Measurements from ENCODE around the gene KLHL12.

The KLHL12 gene

GRCh38 chr1:202854787-202855186 lies 72.2 kb downstream of the KLHL12 start:
- H3K9me3 ChIP-seq (ENCODE audit: control insufficient read depth, insufficient read depth, low read length) = no peaks in the 10 kb centered on the region
- no peak overlapping the region for H3K4me3 ChIP-seq (ENCODE audit: low read length)
- H3K4me1 ChIP-seq (ENCODE audit: control insufficient read depth, low read length) = peaks cover 15% of the 10 kb centered on the region
- H3F3A ChIP-seq (ENCODE audit: control insufficient read depth, insufficient read depth) = no peaks in the 10 kb centered on the region
- H3K27me3 ChIP-seq (ENCODE audit: control insufficient read depth, low read length) = no peaks in the 10 kb centered on the region
- no peaks in the 10 kb centered on the region for H3K79me2 ChIP-seq (ENCODE audit: control insufficient read depth, low read length)
- no peaks in the 10 kb centered on the region for H3K36me3 ChIP-seq (ENCODE audit: control insufficient read depth, low read length)
- no peak for TF ChIP-seq EZH2phosphoT487 (IDR thresholded peaks at IDR 0.05; ENCODE audit: borderline replicate concordance, low read length)
- TF ChIP-seq, protein P1, sequence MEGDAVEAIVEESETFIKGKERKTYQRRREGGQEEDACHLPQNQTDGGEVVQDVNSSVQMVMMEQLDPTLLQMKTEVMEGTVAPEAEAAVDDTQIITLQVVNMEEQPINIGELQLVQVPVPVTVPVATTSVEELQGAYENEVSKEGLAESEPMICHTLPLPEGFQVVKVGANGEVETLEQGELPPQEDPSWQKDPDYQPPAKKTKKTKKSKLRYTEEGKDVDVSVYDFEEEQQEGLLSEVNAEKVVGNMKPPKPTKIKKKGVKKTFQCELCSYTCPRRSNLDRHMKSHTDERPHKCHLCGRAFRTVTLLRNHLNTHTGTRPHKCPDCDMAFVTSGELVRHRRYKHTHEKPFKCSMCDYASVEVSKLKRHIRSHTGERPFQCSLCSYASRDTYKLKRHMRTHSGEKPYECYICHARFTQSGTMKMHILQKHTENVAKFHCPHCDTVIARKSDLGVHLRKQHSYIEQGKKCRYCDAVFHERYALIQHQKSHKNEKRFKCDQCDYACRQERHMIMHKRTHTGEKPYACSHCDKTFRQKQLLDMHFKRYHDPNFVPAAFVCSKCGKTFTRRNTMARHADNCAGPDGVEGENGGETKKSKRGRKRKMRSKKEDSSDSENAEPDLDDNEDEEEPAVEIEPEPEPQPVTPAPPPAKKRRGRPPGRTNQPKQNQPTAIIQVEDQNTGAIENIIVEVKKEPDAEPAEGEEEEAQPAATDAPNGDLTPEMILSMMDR (IDR thresholded peaks at IDR 0.05; ENCODE audit: low read depth, low read length, poor library complexity, severe bottlenecking) = no peak
- no peak overlapping the region for H3K4me2 ChIP-seq (ENCODE audit: low read length)
- no peaks in the 10 kb centered on the region for H3K9me2 ChIP-seq (replicated peaks; ENCODE audit: control insufficient read depth, low read length)
- H3K27ac ChIP-seq (ENCODE audit: low read depth, low read length) = no peak overlapping the region
- H4K20me1 ChIP-seq (ENCODE audit: control insufficient read depth, insufficient read depth, low read depth, low read length) = no peaks in the 10 kb centered on the region

DNA sequence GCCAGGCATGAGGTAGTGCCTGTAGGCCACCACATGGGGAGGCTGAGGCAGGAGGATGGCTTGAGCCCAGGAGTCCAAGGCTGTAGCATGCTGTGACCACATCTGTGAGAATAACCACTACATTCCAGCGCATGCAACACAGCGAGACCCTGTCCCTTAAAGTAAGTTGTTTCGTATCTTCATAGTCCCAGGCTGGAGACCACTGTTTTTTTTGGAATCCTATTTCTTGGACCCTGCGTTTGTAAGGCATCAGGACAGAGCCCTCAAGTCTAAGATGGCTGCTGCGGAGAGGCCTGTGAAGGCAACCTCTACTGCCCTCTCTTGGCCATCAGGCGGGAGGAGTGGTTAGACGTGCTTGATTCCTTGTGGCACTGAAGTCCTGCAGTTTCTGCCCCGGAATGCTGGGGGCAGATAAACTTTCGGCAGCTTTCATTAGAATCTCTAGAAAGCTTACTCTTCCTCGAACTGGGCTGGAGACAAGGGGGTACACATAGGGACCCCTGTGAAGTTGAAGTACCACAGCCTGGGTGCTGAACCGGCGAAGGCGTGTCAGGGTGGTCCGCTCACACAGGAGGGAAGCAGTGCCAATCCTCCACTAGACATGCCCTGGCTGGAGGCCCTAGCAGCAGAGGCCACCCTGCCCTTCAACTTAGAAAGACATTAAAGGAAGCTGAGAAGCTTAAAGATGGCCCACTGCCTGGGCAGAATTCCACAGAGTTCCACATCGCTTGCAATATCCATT lies 74.7 kb downstream of the KLHL12 start:
- Histone ChIP-seq H3K4me3 (ENCODE audit: low read length) (no peak overlapping the region), H3K4me1 (ENCODE audit: control insufficient read depth, low read length) (peaks cover 34% of the 10 kb centered on the region), H3K9me2 (replicated peaks; ENCODE audit: control insufficient read depth, low read length) (no peaks in the 10 kb centered on the region), H3K4me2 (ENCODE audit: low read length) (no peak overlapping the region), H3F3A (ENCODE audit: control insufficient read depth, insufficient read depth) (no peaks in the 10 kb centered on the region), H3K9me3 (ENCODE audit: control insufficient read depth, insufficient read depth, low read length) (no peaks in the 10 kb centered on the region), H3K27me3 (ENCODE audit: control insufficient read depth, low read length) (no peaks in the 10 kb centered on the region), H3K79me2 (ENCODE audit: control insufficient read depth, low read length) (no peaks in the 10 kb centered on the region), H3K36me3 (ENCODE audit: control insufficient read depth, low read length) (no peaks in the 10 kb centered on the region), H3K27ac (ENCODE audit: low read depth, low read length) (no peak overlapping the region), H4K20me1 (ENCODE audit: control insufficient read depth, insufficient read depth, low read depth, low read length) (no peaks in the 10 kb centered on the region)
- no peak for TF ChIP-seq EZH2phosphoT487 (IDR thresholded peaks at IDR 0.05; ENCODE audit: borderline replicate concordance, low read length)
- TF ChIP-seq, protein P1 (IDR thresholded peaks at IDR 0.05; ENCODE audit: low read depth, low read length, poor library complexity, severe bottlenecking) = peak; percentile 70

DNA sequence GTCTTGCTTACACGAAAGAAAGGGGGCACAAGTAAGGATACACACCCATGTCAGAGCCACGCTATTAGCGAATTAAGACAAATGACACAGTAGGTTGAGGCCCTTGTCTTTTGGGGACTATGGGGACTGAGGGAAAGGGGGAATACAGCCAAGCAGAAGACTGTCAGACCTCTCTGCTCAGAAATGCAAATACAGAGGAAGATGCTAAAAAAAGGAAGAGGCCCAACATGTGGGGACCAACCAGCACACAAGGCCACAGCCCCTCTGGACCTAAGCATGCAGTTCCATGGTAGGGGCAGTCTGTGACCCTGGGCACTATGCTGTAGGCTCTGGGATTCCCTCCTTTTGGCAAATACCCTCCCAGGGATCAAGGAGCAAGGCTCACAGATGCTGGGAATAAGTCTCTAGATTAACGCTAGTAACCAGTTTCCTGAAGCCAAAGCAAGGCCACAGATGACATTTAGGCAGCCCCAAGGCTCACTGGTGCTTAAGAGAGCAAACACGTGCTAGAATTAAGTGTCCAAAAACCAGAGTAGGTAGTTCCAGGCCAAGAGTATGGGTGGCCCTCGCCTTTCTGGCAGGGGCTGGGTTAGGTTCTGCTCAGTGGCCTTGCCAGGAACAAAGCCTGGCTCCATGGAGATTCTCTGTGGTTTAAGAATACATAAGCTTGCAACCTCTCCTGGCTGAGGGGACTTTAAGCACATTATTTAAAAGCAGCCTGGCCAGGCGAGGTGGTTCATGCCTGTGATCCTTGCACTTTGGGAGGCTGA lies 76.3 kb downstream of the KLHL12 start:
- Histone ChIP-seq H3K4me3 (ENCODE audit: low read length) (peak overlapping the region; percentile 41), H4K20me1 (ENCODE audit: control insufficient read depth, insufficient read depth, low read depth, low read length) (no peaks in the 10 kb centered on the region), H3K9me3 (ENCODE audit: control insufficient read depth, insufficient read depth, low read length) (no peaks in the 10 kb centered on the region), H3K4me1 (ENCODE audit: control insufficient read depth, low read length) (peaks cover 34% of the 10 kb centered on the region), H3K9me2 (replicated peaks; ENCODE audit: control insufficient read depth, low read length) (no peaks in the 10 kb centered on the region), H3K4me2 (ENCODE audit: low read length) (peak overlapping the region; percentile 60), H3F3A (ENCODE audit: control insufficient read depth, insufficient read depth) (no peaks in the 10 kb centered on the region), H3K27me3 (ENCODE audit: control insufficient read depth, low read length) (no peaks in the 10 kb centered on the region), H3K79me2 (ENCODE audit: control insufficient read depth, low read length) (no peaks in the 10 kb centered on the region), H3K36me3 (ENCODE audit: control insufficient read depth, low read length) (no peaks in the 10 kb centered on the region), H3K27ac (ENCODE audit: low read depth, low read length) (peak overlapping the region; percentile 24)
- TF ChIP-seq, protein P1 (IDR thresholded peaks at IDR 0.05; ENCODE audit: low read depth, low read length, poor library complexity, severe bottlenecking) = no peak
- TF ChIP-seq EZH2phosphoT487 (IDR thresholded peaks at IDR 0.05; ENCODE audit: borderline replicate concordance, low read length) = no peak

Data from DOHH2 (cell line).